ENCODE results near the gene SPRYD7. TPM values are rescaled to one million over a fixed set of nuclear protein-coding genes. Genes with fewer than 3 reads are reported as not detected.
"Not testable (repeated sequence)": the region's sequence is repeated elsewhere in the genome, so short reads cannot be mapped to it uniquely, and the experiment has no call there.

Gene SPRYD7, protein sequence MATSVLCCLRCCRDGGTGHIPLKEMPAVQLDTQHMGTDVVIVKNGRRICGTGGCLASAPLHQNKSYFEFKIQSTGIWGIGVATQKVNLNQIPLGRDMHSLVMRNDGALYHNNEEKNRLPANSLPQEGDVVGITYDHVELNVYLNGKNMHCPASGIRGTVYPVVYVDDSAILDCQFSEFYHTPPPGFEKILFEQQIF
- 11.4 TPM for total RNA-seq
- long read RNA-seq, transcript SPRYD7-201 (5 exons, 3,053 nt): major isoform, 14 of 16 reads
- long read RNA-seq, partial matches to known transcripts: 0 of 16 reads
- long read RNA-seq, other reads (novel, unspliced or antisense): 0 of 16 reads

DNA sequence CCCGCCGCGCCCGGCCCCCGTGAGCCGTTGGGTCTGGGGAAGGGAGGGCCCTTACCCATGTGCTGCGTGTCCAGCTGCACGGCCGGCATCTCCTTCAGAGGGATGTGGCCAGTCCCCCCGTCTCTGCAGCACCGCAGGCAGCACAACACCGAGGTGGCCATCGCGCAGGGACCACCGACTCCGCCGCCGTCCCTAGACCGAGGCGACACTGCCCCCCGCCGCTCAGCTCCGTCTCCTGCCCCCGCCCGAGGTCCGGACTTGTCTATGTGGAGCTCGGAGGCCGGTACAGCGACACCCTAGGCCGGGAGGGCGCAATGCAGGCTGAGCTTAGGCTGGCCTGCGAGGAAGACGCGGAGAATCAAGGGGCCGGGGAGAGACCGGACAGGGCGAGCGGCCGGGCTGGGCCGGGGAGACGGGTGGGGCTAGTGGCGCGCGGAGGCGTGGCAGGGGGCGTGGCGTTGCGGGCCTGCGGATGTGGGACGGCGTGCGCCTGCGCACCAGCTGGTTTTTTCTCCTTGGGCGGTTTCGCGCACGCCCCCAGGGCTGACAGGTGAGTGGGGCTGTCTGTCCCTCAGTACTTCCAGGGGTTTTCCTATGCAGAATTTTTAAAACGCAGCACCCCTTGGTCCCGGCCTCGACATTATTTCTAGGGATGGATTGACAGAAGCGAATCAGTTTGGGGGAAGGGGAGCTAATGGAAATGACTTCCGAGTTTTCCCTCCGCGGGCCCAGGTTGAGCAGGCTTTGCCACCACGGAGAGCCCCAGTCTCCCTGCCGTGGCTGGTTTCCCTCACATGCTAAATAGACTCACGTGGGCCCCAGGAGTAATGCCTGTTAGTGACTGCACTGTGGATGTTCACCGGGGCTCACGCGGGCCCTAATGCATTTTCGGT lies at the start of gene SPRYD7:
TSS of gene SPRYD7 (minus strand) at position 266 of the 893 bp plus-strand sequence. CDS start at position 161, 105 bp downstream.
- DNase-seq (ENCODE audit: missing footprints) (peak; percentile 99), ATAC-seq (peak; percentile 100)
- intact Hi-C loops (cut with DNase I): loop anchor here (1.0 to 10.0 kb wide), 3 partner anchors 60 to 974 kb away; partner anchors contain the start of gene KPNA3

DNA sequence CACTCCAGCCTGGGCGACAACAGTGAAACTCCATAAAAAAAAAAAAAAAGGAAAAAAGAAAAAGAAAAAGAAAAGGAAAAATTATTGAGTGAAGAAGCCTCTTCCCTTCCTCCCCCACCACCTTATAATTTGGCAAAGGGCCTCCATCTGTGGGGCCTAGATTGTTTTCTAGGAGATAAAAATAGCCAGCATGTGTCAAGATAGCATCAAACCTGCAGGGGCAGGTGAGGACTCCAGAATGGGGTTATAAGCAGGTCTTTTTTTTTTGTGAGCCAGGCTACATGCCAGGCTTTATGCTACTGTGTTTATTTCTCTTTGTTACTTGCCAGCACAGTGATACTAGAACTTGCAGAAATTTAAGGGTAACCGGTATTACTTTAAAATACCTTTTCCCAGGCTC lies 49.0 kb upstream of the SPRYD7 start:
- intact Hi-C loops (cut with DNase I): no loop called here
- ATAC-seq (no peak), DNase-seq (ENCODE audit: missing footprints) (no peak)

DNA sequence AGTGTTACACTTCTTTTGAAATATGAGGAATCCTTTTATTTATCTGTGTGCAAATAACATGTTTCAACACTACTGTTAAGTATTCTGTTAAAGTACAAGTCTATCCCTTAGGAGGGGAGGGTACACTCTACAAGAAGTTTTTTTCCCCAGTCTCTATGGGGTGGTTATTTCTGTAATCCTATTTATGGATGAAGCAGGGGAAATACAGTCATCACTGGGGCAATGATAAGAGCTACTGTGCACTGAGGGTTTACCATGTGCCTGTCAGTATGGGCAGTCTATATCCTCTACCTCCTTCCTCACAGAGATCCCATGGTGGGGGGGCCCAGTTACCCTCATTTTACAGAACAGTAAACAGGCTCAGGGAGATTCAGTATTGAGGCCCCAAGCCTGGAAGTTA lies 44.1 kb upstream of the SPRYD7 start:
- ATAC-seq (no peak), DNase-seq (ENCODE audit: missing footprints) (no peak)
- intact Hi-C loops (cut with DNase I): no loop called here

DNA sequence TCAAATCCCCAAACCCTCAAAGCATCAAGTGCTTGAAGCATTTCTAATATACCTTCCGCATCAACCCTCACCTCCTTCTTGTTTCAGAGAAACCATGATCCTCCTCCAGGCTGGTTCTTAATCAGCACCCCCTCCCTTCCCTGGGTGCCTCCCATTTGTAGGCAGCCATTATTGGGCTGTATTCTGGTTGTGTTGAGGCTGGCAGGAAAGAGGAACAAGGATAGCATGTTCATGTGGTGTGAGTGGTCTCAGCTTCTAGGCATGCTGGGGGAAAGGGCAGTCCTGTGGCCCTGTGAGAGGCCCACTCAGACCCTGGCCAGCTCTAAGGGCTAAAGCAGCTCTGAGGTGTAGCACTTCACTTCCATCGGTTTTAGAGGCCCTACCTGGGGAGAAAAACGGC lies 41.9 kb upstream of the SPRYD7 start:
- ATAC-seq (no peak), DNase-seq (ENCODE audit: missing footprints) (no peak)
- intact Hi-C loops (cut with DNase I): loop anchor here (2.0 to 10.0 kb wide), 5 partner anchors 104 to 1093 kb away; no protein-coding TSS in a partner anchor

DNA sequence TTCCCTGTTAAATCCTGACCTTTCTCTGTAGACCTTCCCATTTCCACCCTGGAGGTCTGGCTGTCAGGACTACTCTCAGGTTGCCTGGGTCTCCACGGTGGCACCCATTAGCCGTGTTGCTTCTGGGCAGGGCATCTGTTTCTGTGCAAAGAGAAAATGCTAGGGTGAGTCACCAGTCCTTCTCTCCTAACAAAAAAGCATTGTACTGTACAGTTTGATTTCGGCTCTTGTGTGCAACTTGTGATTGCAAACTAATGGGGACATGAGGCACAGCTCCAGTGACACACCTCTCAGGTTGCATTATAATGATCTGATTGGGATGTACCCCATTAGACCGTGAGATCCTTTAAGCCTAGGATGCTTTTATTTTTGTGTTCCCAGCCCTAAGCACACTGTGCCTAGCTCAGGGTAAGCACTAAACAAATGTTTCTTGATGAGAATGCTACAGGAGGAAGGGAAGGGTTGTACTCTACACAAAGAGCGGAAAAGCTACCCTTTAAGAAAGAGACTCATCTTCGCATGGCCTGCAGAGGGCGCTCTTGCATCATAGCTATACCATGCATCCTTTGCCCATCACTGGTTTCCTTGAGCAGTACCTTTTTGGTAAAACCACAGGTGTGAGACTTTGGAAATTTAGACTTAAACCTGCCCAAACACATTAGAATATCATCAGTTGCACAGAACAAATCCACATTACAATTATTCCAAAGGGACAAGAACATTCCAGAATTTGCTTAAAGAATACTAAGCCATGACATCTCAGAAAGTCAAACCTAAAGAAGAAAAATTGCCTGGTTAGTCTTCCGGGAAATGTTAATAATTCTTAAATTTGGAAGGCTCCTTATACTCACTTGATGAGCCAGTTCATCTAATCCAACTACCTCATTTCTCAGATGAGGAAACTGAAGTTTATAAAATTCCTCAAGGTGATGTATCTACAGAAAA lies 40.4 kb upstream of the SPRYD7 start:
- ATAC-seq: peak; percentile 50
- intact Hi-C loops (cut with DNase I): loop anchor here (2.0 to 10.0 kb wide), 5 partner anchors 106 to 1094 kb away; no protein-coding TSS in a partner anchor
- peak; percentile 88 for DNase-seq (ENCODE audit: missing footprints)

DNA sequence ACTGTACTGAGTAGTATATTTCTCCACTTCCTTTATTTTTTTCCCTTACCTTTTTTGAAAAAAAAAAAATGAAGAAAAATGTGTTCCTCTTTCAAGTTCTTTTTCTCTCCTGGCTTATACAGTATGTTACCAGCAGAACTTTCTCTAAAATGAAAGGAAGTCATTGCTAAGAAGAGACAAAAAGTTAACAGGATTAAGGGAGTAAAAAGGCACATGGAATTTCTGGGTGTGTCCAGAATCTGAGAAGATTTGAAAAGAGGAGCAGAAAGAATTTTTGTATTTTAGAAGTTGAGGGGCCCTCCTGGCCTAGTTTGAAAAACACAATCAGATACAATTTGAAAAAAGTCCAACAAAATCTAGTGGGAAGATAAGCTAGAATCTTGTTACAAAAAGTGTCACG lies 39.7 kb upstream of the SPRYD7 start:
- intact Hi-C loops (cut with DNase I): loop anchor here (2.0 to 10.0 kb wide), 5 partner anchors 106 to 1095 kb away; no protein-coding TSS in a partner anchor
- DNase-seq (ENCODE audit: missing footprints): no peak
- ATAC-seq: no peak

DNA sequence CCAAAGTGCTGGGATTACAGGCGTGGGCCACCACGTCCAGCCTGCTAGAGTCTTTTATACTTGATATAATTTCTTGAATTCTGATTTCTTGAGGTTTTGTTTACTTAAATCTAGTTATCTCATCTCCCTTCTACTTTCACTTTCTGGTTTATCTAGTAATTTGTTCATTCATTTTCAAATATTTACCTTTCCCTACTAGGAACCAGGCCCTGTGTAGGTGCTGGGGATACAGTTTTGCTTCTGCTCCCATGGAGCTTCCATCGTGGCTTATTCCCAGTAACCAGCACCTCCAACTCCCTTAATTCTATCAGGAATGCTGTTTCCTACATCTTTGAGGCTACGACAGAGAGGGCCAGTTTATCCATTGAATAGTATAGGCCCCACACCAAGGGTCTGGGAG lies 36.6 kb upstream of the SPRYD7 start:
- ATAC-seq: no peak
- DNase-seq (ENCODE audit: missing footprints): no peak
- intact Hi-C loops (cut with DNase I): loop anchor here (10.0 kb wide), 1 partner anchor 382 kb away; no protein-coding TSS in a partner anchor

DNA sequence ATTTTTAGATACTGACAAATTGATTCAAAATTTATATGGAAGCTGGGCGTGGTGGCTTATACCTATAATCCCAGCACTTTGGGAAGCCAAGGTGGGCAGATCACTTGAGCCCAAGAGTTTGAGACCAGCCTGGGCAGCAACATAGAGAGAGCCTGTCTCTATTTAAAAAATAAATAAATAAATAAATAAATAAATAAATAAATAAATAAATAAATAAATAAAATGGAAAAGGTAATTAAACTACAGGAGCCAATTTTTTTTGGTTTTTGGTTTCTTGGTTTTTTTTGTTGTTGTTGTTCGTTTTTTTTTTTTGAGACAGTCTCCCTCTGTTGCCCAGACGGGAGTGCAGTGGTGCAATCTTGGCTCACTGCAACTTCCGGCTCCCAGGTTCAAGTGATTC lies 31.3 kb upstream of the SPRYD7 start:
- intact Hi-C loops (cut with DNase I): no loop called here
- ATAC-seq (no peak), DNase-seq (ENCODE audit: missing footprints) (no peak)

DNA sequence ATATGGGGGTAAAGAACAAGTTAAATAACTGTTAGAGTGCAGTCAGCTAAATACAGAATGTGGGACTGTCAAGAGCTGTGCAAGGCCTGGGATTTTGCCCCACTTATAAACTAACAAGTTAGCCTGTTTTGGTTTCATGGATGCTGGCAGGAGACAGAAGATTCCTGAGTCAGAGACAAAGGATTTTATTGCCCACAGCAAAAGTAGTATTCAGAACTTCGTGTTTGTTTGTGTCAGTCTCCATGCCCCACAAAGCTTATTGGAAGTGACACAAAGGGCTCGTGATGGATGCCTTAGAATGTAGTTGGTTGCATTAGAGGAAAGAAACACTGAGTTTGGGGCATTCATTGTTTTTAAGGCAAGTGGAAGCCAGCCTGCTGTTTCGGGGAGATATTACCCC lies 22.2 kb upstream of the SPRYD7 start:
- intact Hi-C loops (cut with DNase I): no loop called here
- ATAC-seq (no peak), DNase-seq (ENCODE audit: missing footprints) (no peak)

DNA sequence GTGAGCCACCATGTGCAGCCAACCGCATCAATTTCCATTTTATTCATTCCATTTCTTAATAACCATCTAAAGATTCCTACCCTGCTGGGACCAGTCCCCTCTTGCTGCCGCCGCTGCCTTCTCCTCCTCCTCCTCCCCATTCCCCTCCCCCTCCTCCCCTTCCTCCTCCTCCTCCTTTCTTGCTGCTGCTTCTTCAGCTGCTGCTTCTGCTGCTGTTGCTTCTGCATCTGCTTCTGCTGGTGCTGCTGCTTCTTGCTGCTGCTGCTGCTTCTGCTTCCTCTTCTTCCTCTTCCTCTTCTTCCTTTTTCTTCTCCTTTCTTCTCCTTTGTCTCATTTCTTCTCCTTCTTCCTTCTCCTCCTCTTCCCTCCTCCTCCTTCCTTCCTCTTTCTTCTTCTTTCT lies 20.0 kb upstream of the SPRYD7 start:
- ATAC-seq (no peak), DNase-seq (ENCODE audit: missing footprints) (no peak)
- intact Hi-C loops (cut with DNase I): no loop called here

DNA sequence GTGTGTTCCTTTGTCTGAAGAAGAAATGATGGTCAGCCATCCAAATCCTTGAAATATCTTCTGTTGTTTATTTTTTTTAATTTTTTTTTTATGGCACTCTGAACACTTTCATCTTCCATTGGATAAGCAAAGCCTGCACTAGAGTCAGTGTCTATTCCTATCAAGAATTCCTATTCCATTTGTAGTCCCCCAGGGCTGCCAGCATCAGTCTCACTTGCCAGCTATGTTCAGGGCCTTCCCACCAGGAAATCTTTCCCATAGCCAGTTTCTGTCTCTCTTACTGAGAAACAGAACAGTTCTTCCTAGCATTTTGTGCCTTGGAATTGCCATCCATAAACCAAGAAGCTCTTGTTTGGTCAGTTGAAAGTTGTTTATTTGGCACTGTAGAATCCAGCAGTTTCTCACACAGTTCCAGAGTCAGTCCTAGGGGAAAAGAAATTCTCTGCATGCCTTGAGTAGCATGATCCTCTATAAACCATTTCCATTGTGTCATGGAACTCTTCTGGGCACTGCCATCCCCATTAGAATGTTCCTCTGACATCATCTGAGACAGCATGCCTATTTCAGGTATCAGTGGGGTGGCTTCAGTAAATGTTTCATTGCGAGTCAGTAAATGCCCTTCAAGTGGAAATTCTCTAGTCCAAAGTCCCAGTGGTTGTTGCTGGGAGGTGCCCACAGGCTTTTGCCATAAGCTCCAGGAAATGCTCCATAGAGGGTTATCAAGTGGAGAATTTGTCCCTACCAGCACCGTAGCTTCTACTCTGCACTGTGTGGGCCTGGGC lies 18.7 kb upstream of the SPRYD7 start:
- intact Hi-C loops (cut with DNase I): no loop called here
- no peak for ATAC-seq

DNA sequence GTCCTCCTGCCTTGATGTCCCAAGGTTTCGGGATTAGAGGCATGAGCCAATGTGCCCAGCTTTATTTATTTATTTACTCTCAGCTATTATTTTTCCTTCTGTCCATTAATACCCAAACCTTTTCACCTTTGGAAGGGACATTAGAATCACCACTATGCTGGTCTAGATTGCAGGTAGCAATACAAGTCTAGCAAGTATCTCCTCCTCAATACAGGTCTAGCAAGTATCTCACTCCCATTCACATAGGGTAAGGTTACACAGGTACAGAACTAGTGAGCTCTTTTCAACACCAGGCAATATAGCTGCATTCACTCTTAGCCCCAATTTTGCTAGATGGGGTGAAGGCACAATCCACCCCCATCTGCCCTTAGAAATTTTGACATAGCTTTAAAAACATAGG lies 17.4 kb upstream of the SPRYD7 start:
- no peak for DNase-seq (ENCODE audit: missing footprints)
- ATAC-seq: no peak
- intact Hi-C loops (cut with DNase I): no loop called here

More for the DNA sequence above, 18.7 kb upstream of the SPRYD7 start:
- no peak for DNase-seq (ENCODE audit: missing footprints)

DNA sequence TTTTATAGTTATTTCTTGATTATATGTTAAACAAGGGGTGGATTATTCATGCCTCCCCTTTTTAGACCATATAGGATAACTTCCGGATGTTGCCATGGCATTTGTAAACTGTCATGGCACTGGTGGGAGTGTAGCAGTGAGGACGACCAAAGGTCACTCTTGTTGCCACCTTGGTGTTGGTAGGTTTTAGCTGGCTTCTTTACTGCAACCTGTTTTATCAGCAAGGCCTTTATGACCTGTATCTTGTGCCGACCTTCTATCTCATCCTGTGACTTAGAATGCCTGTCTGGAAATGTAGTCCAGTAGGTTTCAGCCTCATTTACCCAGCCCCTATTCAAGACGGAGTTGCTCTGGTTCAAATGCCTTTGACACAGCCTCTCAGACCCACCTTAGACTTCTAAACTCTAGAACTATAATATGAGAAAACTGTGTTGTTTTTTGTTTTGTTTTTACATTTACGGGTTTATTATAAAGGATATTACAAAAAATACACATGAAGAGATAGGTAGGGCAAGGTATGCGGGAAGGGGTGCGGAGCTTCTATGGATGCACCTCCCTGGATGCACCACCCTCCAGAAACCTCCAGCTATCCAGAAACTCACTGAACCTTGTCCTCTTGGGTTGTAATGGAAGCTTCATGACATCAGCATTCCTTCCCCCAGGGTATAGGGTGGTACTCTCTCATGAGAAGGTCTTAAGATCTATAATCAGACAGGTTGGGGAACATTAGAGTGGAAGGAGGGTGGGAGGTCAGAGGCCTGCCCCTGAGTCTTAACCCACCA lies 15.8 kb upstream of the SPRYD7 start:
- ATAC-seq: no peak
- intact Hi-C loops (cut with DNase I): no loop called here
- no peak for DNase-seq (ENCODE audit: missing footprints)

DNA sequence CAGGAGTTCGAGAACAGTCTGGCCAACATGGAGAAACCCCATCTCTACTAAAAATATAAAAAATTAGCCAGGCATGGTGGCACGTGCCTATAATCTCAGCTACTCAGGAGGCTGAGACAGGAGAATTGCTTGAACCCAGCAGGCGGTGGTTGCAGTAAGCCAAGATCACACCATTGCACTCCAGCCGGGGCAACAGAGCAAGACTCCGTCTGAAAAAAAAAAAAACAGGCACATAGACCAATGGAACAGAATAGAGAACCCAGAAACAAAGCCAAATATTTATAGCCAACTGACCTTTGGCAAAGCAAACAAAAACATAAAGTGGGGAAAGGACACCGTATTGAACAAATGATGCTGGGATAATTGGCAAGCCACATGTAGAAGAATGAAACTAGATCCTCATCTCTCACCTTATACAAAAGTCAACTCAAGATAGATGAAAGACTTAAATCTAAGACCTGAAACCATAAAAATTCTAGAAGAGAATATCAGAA lies 12.7 kb upstream of the SPRYD7 start:
- intact Hi-C loops (cut with DNase I); DNase-seq (ENCODE audit: missing footprints); ATAC-seq: not testable (repeated sequence)

DNA sequence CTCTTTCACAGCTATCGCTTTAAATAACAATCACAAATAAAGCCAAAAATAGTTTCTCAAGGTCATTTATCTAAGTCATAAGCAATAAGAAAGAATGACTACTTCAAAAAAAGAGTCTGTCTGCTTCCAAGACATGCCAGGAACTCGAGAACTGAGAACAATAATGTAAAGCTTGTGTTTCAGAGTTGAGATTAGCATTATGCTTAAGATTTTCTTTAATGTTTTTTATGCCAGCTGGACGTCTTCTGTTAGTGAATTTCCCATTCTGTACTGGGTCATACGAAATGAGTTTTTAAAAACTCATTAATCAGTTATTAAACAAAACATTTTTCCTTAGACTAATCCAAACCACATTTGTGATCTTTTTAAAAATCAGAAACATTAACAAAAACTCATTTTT lies 3.2 kb upstream of the SPRYD7 start:
- no peak for ATAC-seq
- no peak for DNase-seq (ENCODE audit: missing footprints)
- intact Hi-C loops (cut with DNase I): loop anchor here (10.0 kb wide), 1 partner anchor 145 kb away; the partner anchor contains the start of gene KPNA3

DNA sequence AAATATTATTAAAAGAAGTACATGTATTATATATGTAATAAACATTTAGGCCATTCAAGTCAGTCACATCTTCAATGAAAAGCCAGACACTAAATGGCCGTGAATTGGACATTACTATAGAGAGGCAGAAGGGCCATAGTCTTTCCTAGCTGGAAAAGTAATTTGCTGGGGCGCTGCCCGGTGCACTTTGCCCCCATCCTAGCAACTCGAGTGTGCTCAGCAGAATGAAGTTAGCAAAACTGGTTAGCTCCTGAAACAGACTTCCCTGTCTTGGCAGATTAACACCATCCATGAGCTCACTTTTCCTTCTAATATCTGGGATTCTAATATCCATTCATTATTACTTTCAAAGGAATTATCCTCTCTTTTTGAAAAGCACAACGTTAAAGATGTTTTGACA lies 2.8 kb upstream of the SPRYD7 start:
- DNase-seq (ENCODE audit: missing footprints): no peak

DNA sequence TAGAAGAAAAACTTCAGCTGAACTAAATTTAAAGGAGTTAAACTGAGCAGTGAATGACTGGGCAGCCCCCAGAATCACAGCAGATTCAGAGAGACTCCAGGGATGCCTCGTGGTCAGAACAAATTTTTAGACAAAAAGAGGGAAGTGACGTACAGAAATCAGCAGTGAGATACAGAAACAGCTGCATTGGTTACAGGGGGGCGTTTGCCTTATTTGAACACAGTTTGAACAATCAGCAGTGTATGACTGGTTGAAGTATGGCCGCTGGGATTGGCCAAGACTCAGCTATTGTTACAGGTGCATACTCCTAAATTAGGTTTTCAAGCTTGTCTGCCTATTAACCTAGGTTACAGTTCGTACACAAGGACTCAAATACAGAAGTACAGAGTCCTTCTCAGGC lies 2.2 kb upstream of the SPRYD7 start:
- intact Hi-C loops (cut with DNase I): loop anchor here (10.0 kb wide), 1 partner anchor 144 kb away; the partner anchor contains the start of gene KPNA3
- DNase-seq (ENCODE audit: missing footprints) (no peak), ATAC-seq (no peak)

More for the DNA sequence above, 2.8 kb upstream of the SPRYD7 start:
- intact Hi-C loops (cut with DNase I): loop anchor here (10.0 kb wide), 1 partner anchor 144 kb away; the partner anchor contains the start of gene KPNA3
- no peak for ATAC-seq
